GM10266 (cell line): Measurements from ENCODE around the gene GPX2.

Experiments used
- DNase-seq: peaks from one replicate; pipeline ENCODE4 v3.0.0; 2012; ENCODE audit errors: extremely low spot score
- CTCF ChIP-seq: IDR thresholded peaks from 2 replicates; pipeline ENCODE4 v1.5.1; 2012; ENCODE audit warnings: mild to moderate bottlenecking, low read depth; ENCODE audit not compliant: control insufficient read depth, insufficient read depth; ENCODE audit errors: missing control alignments

Gene GPX2

GRCh38 chr14:64947710-64948611 is 5.4 kb upstream of the GPX2 start:
- no peak for DNase-seq
- no peak for TF ChIP-seq CTCF

GRCh38 chr14:64946310-64947045 is 3.9 kb upstream of the GPX2 start:
- no peak for TF ChIP-seq CTCF
- no peak for DNase-seq

- no peak for DNase-seq
- TF ChIP-seq CTCF, result no peak
These were observed 3.1 kb upstream of the GPX2 start for GRCh38 chr14:64945431-64946178.

GRCh38 chr14:64944861-64945260 is 2.3 kb upstream of the GPX2 start:
- no peak for TF ChIP-seq CTCF
- DNase-seq, result no peak

GRCh38 chr14:64944041-64944440 is 1.5 kb upstream of the GPX2 start:
- DNase-seq, result no peak
- TF ChIP-seq CTCF, result no peak

GRCh38 chr14:64943556-64943955 is 1.0 kb upstream of the GPX2 start:
- DNase-seq, result no peak
- TF ChIP-seq CTCF, result no peak
